Measurements from ENCODE around the gene LLGL2.
"Not testable (repeated sequence)": the region's sequence is repeated elsewhere in the genome, so short reads cannot be mapped to it uniquely, and the experiment has no call there.

The LLGL2 gene

DNA sequence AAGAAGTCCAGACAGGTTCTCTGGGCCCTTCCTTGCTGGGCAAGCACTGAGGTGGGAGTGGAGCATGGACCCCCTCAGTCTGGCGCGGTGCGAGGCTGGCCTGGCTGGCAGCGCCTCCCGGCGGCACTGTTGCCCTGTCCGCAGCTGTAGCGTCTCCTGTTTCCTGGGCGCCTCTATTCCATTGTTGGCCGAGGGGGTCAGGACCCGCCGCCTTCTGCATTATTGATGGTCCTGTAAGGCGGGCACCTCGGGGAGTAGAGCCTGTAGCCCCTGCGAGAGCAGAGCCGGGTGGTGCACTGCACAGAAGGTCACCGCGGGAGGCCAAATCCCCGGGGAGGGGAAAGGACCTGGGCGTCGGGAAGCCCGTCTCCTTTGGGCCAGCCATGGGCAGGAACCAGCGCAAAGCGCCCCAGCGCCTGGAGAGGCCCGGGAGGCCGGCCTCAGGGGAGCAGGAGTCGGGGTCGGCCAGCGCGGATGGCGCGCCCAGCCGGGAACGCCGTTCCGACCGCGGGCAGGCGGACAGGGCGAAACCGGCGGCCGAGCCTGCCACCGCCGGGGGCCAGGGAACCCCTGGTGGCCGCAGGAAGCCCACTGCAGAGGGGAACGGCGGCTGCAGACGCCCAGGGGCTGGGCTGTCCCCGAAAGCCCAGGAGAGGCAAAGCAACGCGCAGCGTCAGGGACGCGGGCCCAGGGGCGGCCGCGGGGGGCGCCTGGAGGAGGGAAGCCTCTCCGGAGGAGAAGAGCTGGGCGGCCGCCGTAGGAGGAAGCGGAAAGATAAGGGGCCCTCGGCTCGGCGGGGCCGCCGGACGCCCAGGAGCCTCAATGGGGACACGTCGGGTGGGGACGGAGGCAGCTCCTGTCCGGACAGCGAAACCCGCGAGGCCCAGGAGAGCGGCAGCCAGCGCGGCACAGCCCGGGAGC, 62.4 kb downstream of the LLGL2 start, which contains the start of gene MYO15B:
Gene MYO15B, plus strand, starts transcription at position 126 of the 921 bp plus-strand sequence. Its CDS starts 258 bp downstream, at position 384.
- Histone ChIP-seq H3K4me3 (ENCODE audit: low read length) (peak within 1 kb of the TSS; percentile 44; the same call in 1 of the 2 replicates), H3K27ac (ENCODE audit: low read length) (no peak within 1 kb of the TSS)
- no CpG with 5 or more reads among the region's 82 CpGs for WGBS (ENCODE audit: insufficient coverage, insufficient read length)

DNA sequence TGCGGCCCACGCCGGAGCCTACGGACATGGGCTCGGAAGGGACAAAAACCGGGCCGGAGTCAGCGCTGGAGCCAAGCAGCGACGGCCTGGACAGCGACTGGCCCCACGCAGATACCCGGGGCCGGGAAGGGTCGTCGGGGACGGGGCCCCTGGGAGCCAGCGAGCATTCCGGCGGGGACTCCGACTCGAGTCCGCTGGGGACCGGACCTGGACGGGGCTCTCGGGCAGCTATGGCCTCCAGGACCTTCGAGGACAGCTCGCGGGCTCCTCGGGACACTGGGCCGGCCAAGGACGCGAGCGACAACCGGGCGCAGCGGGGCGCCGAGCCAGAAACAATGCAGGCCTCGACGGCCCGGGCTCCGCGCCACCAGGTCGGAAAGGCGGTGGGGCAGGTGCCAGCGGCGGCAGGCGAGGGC, 63.1 kb downstream of the LLGL2 start:
- Histone ChIP-seq H3K36me3 (ENCODE audit: control insufficient read depth, insufficient read depth, low read length) (no peaks in the 10 kb centered on the region), H3K4me3 (ENCODE audit: low read length) (peak overlapping the region; percentile 44; the same call in 1 of the 2 replicates), H3K27me3 (ENCODE audit: control insufficient read depth, insufficient read depth, low read length) (no peaks in the 10 kb centered on the region), H3K27ac (ENCODE audit: low read length) (no peak overlapping the region), H3K4me1 (ENCODE audit: control insufficient read depth, insufficient read depth, low read length) (peaks cover 3% of the 10 kb centered on the region), H3K9me3 (ENCODE audit: control insufficient read depth, insufficient read depth, low read length) (no peaks in the 10 kb centered on the region)
- no peak for DNase-seq (ENCODE audit: low read depth, low spot score)
- WGBS (ENCODE audit: insufficient coverage, insufficient read length), result no CpG with 5 or more reads among the region's 49 CpGs

More for the DNA sequence above, 62.4 kb downstream of the LLGL2 start, which contains the start of gene MYO15B:
- Histone ChIP-seq H3K9me3 (ENCODE audit: control insufficient read depth, insufficient read depth, low read length) (no peaks in the 10 kb centered on the region), H3K36me3 (ENCODE audit: control insufficient read depth, insufficient read depth, low read length) (no peaks in the 10 kb centered on the region), H3K27me3 (ENCODE audit: control insufficient read depth, insufficient read depth, low read length) (no peaks in the 10 kb centered on the region), H3K4me1 (ENCODE audit: control insufficient read depth, insufficient read depth, low read length) (peaks cover 3% of the 10 kb centered on the region)
- DNase-seq (ENCODE audit: low read depth, low spot score), result no peak

DNA sequence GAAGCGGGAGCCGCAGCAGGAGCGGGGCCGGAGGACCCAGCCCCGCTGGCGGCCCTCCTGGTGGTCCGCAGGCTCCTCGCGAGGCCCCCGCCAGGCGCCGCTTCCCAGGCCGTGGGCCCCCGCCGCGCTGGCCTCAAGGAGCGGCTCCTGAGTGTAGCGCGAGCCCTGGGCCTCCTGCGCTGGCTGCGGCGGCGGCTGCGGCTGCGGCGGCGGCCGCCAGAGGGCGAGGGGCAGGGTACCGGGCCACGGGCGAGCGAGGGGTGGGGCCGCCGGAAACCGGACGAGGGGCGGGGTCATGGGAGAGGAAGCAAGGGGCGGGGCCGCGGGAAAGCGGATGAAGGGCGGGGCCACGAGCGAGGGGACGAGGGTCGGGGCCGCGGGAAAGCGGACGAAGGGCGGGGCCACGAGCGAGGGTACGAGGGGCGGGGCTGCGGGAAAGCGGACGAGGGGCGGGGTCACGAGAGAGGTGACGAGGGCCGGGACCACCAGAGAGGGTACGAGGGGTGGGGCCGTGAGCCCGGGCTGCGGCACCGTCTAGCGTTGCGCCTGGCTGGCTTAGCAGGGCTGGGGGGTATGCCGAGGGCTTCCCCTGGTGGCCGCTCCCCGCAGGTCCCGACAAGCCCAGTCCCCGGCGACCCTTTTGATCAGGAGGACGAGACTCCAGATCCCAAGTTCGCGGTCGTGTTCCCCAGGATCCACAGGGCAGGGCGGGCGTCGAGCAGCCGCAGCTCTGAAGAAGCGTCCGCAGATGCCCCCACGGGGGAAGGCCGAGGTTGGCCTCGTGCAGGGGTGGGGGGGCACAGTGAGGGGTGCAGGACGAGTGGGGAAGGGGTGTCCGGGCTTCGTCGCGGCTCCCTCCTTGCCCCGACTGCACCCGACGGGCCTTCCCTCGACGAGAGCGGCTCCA, 63.8 kb downstream of the LLGL2 start:
- Histone ChIP-seq H3K27me3 (ENCODE audit: control insufficient read depth, insufficient read depth, low read length) (no peaks in the 10 kb centered on the region), H3K36me3 (ENCODE audit: control insufficient read depth, insufficient read depth, low read length) (no peaks in the 10 kb centered on the region), H3K9me3 (ENCODE audit: control insufficient read depth, insufficient read depth, low read length) (no peaks in the 10 kb centered on the region), H3K4me1 (ENCODE audit: control insufficient read depth, insufficient read depth, low read length) (peaks cover 3% of the 10 kb centered on the region), H3K4me3 (ENCODE audit: low read length) (peak overlapping the region; percentile 44; the same call in 1 of the 2 replicates), H3K27ac (ENCODE audit: low read length) (no peak overlapping the region)
- DNase-seq (ENCODE audit: low read depth, low spot score), result peak; percentile 72
- WGBS (ENCODE audit: insufficient coverage, insufficient read length), result no CpG with 5 or more reads among the region's 100 CpGs

DNA sequence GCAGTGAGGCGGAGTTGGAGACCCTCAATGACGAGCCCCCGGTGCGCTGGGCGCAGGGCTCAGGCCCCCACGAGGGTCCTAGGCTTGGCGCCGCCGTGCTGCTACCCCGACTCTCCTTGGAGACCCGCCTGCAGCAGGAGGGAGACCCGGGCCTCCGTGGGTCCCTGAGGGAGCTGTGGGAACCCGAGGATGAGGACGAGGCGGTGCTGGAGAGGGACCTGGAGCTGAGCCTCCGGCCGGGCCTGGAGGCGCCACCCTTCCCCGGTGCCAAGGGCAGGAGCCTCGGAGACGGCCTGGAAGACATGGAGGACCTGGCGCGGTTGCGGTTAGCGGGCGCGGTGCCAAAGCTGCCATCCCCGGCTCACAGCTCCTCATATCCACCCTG, 64.4 kb downstream of the LLGL2 start:
- H3K36me3 ChIP-seq (ENCODE audit: control insufficient read depth, insufficient read depth, low read length), result no peaks in the 10 kb centered on the region
- no CpG with 5 or more reads among the region's 29 CpGs for WGBS (ENCODE audit: insufficient coverage, insufficient read length)
- H3K27me3 ChIP-seq (ENCODE audit: control insufficient read depth, insufficient read depth, low read length), result no peaks in the 10 kb centered on the region
- peak overlapping the region; percentile 5; the same call in 1 of the 2 replicates for H3K4me3 ChIP-seq (ENCODE audit: low read length)
- H3K4me1 ChIP-seq (ENCODE audit: control insufficient read depth, insufficient read depth, low read length), result peaks cover 3% of the 10 kb centered on the region
- no peaks in the 10 kb centered on the region for H3K9me3 ChIP-seq (ENCODE audit: control insufficient read depth, insufficient read depth, low read length)
- no peak for DNase-seq (ENCODE audit: low read depth, low spot score)
- H3K27ac ChIP-seq (ENCODE audit: low read length), result no peak overlapping the region

DNA sequence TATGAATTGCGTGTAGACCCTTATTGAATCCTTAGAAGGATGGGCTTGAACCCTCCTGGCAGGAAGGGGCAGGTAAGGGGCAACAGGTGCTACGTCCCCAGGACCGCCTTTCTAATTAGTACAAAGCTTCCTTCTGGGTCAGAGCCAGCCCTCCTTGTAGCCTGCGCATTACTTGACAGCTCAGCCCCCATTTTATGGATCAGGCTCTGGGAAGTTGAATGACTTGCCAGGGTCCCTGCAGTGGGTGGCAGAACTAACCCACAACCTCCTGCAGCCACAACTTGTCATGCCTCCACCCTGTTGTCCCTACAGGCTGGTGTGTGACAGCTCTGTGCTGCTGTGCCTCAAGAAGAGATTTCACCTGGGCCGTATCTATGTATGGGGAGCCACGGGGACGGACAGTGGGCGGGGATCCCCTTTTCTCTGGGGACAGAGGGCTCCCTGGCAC, 64.8 kb downstream of the LLGL2 start:
- DNase-seq (ENCODE audit: low read depth, low spot score), result no peak
- no peaks in the 10 kb centered on the region for H3K36me3 ChIP-seq (ENCODE audit: control insufficient read depth, insufficient read depth, low read length)
- no peaks in the 10 kb centered on the region for H3K9me3 ChIP-seq (ENCODE audit: control insufficient read depth, insufficient read depth, low read length)
- no peak overlapping the region for H3K4me3 ChIP-seq (ENCODE audit: low read length)
- peaks cover 3% of the 10 kb centered on the region for H3K4me1 ChIP-seq (ENCODE audit: control insufficient read depth, insufficient read depth, low read length)
- WGBS (ENCODE audit: insufficient coverage, insufficient read length), result no CpG with 5 or more reads among the region's 8 CpGs
- H3K27me3 ChIP-seq (ENCODE audit: control insufficient read depth, insufficient read depth, low read length), result no peaks in the 10 kb centered on the region
- no peak overlapping the region for H3K27ac ChIP-seq (ENCODE audit: low read length)

DNA sequence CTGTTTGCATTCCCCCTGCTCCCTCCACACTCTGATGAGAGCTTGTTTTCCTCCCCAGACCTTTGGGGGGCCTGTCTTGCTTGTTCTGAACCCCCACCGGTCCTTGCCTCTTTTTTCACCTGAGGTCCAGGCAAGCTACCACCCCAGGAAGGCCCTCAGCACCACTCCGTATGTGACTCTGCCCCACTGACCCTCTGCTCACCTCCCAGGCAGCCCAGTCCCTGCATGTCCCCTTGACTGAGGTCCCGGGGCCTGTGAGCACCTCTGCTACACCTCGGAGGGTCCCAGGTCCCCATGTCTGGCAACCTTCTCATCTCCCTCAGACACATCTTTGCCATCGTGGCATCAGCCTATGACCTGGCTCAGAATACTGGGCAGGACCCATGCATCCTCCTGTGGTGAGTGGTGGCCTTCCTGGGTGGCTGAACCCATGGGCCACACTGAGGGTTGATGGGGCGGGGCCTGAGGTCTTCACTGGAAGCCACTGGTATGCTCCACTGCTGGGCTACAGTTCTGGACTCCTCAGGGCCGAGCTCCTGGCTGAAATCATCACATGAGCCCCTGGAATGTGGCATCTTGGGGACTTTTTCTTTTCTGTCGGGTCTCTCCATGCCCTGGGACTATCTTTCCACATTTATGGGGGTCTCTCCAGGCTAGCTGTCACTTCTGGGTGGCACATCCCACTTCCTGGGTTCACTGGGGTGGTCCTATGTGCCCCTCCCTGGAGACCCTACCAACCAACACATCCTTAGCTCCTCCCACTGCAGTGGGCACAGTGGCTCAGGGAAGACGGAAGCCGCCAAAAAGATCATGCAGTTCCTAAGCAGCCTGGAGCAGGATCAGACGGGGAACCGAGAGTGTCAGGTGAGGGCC, 65.6 kb downstream of the LLGL2 start:
- WGBS (ENCODE audit: insufficient coverage, insufficient read length), result no CpG with 5 or more reads among the region's 12 CpGs
- H3K27ac ChIP-seq (ENCODE audit: low read length), result no peak overlapping the region
- no peak for DNase-seq (ENCODE audit: low read depth, low spot score)
- no peaks in the 10 kb centered on the region for H3K9me3 ChIP-seq (ENCODE audit: control insufficient read depth, insufficient read depth, low read length)
- peaks cover 3% of the 10 kb centered on the region for H3K4me1 ChIP-seq (ENCODE audit: control insufficient read depth, insufficient read depth, low read length)
- H3K36me3 ChIP-seq (ENCODE audit: control insufficient read depth, insufficient read depth, low read length), result no peaks in the 10 kb centered on the region
- no peak overlapping the region for H3K4me3 ChIP-seq (ENCODE audit: low read length)
- no peaks in the 10 kb centered on the region for H3K27me3 ChIP-seq (ENCODE audit: control insufficient read depth, insufficient read depth, low read length)

DNA sequence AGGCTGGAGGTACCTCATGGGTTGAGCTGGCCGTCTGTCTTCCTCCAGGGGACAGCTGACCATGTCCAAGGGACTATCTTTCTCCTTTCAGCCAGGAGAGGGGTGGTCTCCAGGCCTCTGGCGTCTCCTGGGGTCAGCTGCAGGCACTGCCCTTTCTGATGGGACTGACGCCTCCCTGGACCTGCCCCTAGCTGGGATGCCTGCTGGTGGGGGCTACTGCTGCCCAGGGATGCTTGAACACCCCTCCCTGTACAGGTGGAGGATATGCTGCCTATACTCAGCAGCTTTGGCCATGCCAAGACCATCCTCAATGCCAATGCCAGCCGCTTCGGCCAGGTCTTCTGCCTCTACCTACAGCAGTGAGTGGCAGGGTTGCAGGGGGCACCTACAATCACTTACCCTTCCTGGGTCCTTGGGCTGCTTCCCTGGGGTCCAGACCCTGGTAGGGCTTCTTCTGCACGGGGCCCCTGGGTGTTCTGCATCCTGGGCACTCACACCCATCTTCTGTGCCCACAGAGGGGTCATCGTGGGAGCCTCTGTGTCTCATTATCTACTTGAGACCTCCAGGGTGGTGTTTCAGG, 66.3 kb downstream of the LLGL2 start:
- WGBS (ENCODE audit: insufficient coverage, insufficient read length), result no CpG with 5 or more reads among the region's 7 CpGs
- Histone ChIP-seq H3K36me3 (ENCODE audit: control insufficient read depth, insufficient read depth, low read length) (no peaks in the 10 kb centered on the region), H3K9me3 (ENCODE audit: control insufficient read depth, insufficient read depth, low read length) (no peaks in the 10 kb centered on the region), H3K4me3 (ENCODE audit: low read length) (no peak overlapping the region), H3K4me1 (ENCODE audit: control insufficient read depth, insufficient read depth, low read length) (peaks cover 3% of the 10 kb centered on the region), H3K27ac (ENCODE audit: low read length) (no peak overlapping the region), H3K27me3 (ENCODE audit: control insufficient read depth, insufficient read depth, low read length) (no peaks in the 10 kb centered on the region)
- no peak for DNase-seq (ENCODE audit: low read depth, low spot score)

DNA sequence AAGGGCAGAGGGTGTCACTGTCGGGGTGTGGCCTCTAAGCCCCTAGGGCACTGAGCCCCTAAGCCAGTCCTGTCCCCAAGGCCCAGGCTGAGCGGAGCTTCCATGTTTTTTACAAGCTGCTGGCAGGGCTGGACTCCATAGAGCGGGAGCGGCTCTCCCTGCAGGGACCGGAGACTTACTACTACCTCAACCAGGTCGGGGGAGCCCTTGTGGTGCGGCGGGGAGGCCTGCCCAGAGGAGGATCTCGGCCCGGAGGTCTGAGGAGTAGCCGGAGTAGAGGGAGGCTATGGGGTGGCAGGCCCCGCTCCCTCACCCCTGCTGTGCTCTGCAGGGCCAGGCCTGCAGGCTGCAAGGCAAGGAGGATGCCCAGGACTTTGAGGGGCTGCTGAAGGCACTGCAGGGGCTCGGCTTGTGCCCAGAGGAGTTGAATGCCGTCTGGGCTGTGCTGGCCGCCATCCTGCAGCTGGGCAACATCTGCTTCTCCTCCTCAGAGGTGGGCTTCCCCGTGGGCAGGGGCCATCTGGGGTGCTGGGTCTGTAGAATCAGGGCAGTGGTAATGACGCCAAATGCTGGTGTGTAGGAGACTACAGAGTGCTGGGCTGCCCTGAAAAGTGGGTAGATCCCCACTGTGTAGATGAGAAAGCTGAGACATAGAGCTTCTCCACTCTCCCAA, 67.0 kb downstream of the LLGL2 start:
- no CpG with 5 or more reads among the region's 17 CpGs for WGBS (ENCODE audit: insufficient coverage, insufficient read length)
- Histone ChIP-seq H3K4me3 (ENCODE audit: low read length) (no peak overlapping the region), H3K4me1 (ENCODE audit: control insufficient read depth, insufficient read depth, low read length) (peaks cover 3% of the 10 kb centered on the region), H3K27me3 (ENCODE audit: control insufficient read depth, insufficient read depth, low read length) (no peaks in the 10 kb centered on the region), H3K9me3 (ENCODE audit: control insufficient read depth, insufficient read depth, low read length) (no peaks in the 10 kb centered on the region), H3K27ac (ENCODE audit: low read length) (no peak overlapping the region), H3K36me3 (ENCODE audit: control insufficient read depth, insufficient read depth, low read length) (no peaks in the 10 kb centered on the region)
- no peak for DNase-seq (ENCODE audit: low read depth, low spot score)

DNA sequence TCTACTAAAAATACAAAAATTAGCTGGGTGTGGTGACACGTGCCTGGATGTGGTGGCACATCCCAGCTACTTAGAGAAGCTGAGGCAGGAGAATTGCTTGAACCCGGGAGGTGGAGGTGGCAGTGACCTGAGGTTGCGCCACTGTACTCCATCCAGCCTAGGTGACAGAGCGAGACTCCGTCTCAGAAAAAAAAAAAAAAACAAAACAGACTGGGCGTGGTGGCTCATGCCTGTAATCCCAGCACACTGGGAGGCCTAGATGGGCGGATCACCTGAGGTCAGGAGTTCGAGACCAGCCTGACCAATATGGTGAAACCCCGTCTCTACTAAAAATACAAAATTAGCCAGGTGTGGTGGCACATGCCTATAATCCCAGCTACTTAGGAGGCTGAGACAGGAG, 67.9 kb downstream of the LLGL2 start:
- H3K27ac ChIP-seq (ENCODE audit: low read length); H3K27me3 ChIP-seq (ENCODE audit: control insufficient read depth, insufficient read depth, low read length); H3K9me3 ChIP-seq (ENCODE audit: control insufficient read depth, insufficient read depth, low read length); H3K4me3 ChIP-seq (ENCODE audit: low read length); DNase-seq (ENCODE audit: low read depth, low spot score); H3K4me1 ChIP-seq (ENCODE audit: control insufficient read depth, insufficient read depth, low read length); H3K36me3 ChIP-seq (ENCODE audit: control insufficient read depth, insufficient read depth, low read length): not testable (repeated sequence)
- no CpG with 5 or more reads among the region's 9 CpGs for WGBS (ENCODE audit: insufficient coverage, insufficient read length)
